Muscle of back (tissue), 11 donors: ENCODE measurements around the gene NELFB. TPM values are rescaled to one million over a fixed set of nuclear protein-coding genes. Genes with fewer than 3 reads are reported as not detected.
"Not testable (repeated sequence)": the region's sequence is repeated elsewhere in the genome, so short reads cannot be mapped to it uniquely, and the experiment has no call there.

Source experiments
- DNase-seq, 3 donors: peaks; one replicate each; pipeline versions ENCODE4 v3.0.0 to v3.0.0-alpha.2; 2013
- polyA plus RNA-seq, 10 donors: library from polyadenylated mRNA; unstranded; fragments of 120-200 nt; gene quantifications; one replicate each; pipeline ENCODE4 v1.2.1, GENCODE V29; 2013; ENCODE audit not compliant: insufficient read length in 10 of 10

Gene NELFB
- polyA plus RNA-seq, 10 donors, result 39.3 to 55.4 (median 45.0) TPM

- DNase-seq, result no peak
These were observed 21.8 kb upstream of the NELFB start for GRCh38 chr9:137233143-137233980.

DNA sequence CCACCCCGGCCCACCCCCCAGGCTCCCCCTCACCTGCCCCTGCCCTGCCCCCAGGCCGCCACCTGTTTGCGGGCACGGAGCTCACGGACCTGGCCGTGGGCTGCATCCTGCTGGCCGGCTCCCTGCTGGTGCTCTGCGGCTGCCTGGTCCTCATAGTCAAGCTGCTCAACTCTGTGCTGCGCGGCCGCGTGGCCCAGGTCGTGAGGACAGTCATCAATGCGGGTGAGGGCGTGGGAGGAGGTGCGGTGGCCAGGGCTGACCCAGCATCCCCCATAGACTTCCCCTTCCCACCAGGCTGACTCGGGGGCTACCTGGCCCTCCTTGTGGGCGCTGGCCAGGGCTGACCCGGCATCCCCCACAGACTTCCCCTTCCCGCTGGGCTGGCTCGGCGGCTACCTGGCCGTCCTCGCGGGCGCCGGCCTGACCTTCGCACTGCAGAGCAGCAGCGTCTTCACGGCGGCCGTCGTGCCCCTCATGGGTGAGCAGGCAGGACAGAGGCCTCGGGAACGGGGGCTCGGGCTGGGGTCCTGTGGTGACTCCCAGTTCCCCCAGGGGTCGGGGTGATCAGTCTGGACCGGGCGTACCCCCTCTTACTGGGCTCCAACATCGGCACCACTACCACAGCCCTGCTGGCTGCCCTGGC, 21.0 kb upstream of the NELFB start:
- DNase-seq, result no peak

GRCh38 chr9:137234758-137235423, 20.2 kb upstream of the NELFB start:
- DNase-seq, result no peak

DNA sequence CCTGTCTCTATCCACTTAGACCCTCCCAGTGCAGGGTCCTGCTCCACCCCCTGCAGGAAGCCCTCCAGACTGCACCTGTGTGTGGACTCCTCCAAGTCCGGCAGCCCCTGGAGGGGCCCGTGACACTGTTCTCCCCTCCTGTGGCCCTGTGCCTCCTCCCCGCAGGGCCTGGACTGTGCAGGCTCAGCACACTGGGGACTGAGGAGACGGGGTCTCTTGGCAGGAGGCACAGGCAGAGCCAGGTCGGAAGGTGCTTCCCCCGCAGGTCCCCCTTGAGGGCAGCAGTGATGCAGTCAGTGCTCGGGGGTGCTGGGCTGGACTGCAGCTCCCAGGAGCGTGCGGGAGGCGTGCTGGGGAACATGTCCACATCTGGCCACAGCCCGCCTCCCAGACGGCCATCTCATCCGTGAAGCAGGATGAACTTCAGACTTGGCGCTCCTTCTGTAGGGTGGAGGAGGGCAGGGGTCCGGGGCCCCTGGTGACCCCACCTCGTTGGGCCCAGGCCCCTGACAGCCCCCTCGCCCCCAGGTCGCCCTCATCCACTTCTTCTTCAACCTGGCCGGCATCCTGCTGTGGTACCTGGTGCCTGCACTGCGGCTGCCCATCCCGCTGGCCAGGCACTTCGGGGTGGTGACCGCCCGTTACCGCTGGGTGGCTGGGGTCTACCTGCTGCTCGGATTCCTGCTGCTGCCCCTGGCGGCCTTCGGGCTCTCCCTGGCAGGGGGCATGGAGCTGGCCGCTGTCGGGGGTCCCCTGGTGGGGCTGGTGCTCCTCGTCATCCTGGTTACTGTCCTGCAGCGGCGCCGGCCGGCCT, 19.5 kb upstream of the NELFB start:
- DNase-seq, result no peak

DNA sequence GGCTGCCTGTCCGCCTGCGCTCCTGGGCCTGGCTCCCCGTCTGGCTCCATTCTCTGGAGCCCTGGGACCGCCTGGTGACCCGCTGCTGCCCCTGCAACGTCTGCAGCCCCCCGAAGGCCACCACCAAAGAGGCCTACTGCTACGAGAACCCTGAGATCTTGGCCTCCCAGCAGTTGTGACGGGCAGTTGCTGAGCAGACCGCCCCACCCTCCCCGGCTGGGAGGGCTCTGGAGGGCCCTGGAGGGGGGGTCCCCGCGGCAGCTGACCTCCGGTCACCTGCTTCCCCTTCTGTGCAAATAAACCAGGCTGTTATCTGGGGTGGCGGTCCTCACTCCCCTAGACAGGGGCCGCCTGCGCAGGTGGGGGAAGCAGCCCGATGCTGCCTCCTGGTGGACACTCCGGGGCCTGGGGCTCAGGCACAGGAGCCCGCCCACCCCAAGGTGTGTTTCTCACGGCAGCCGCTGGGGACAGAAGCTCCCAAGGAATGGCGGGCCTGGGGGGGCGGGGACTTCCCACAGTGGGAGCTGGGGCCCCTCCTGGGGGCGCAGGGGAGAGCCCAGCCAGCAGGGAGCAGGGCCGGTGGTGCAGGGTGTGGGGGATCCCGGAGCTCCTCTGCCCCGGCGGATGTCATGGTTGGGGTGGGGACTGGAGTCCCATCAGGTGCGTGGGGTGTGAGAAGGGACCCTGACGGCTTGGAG, 18.7 kb upstream of the NELFB start:
- peak; percentile 68 to 83 (median 77) for DNase-seq

- DNase-seq, result no peak
These were observed 18.1 kb upstream of the NELFB start for GRCh38 chr9:137236936-137237421.

DNA sequence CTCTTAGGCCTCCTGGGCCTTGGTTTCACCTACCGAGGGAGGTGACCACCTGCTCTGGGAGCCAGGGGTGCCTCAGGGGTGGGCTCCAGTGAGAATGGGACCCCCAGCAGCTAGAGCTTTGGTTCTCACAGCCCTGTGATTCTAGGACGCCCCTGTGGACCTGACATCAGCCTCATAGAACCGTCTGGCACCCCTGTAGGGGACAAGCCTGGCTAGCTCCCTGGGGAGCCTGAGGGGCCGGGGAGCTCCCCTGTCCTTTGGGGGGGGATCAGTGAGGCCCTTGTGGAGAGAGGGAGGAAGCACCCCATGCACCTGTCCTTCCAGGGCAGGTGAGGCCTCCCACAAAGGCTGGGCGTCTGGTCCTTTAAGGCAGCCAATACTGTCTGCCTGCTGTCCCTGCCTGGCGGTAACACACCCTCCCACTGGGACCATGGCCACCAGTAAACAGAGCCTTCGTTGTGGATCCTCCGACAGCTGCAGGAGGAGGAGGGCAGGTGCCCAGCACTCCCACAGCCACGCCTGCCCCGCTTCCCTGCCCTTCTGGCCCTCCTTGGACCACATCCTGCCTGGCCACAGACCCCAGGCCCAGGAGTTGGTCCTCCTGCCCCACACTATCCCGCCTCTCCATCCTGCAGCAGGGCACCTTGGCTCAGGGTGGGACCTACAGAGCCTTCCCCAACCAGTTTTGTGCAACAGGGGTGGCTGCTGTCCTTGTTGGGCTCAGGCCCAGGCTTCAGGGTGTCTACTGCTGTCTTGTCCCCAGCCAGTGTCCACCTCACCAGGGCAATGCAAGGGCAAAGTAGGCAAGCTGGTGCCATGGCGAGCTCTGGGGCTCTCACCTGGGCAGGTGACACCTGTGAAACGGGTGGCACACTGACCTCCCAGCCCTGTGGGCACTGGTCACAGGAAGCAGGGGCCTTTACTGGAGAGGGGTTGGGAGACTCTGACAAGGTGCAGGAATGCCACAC, 17.1 kb upstream of the NELFB start:
- DNase-seq, result peak in 2 of 3 donors; percentile 59 to 64

DNA sequence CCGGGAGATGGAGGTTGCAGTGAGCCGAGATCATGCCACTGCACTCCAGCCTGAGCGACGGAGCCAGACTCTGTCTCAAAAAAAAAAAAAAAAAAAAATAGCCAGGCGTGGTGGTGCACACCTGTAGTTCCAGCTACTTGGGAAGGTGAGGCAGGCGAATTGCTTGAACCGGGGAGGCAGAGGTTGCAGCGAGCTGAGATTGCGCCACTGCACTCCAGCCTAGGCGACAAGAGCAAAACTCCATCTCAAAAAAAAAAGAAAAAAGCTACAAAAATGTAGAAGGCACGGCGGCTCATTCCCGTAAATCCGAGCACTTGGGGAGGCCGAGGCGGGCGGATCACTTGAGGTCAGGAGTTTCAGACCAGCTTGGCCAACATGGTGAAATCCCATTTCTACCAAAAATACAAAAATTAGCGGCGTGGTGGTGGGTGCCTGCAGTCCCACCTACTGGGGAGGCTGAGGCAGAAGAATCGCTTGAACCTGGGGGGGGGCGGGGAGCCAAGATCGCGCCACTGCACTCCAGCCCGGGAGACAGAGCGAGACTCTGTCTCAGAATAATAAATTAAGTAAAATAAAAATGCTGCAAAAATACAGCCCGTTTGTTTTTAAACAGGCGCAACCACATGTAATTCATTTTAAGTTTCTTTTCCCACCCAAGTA, 15.5 kb upstream of the NELFB start:
- DNase-seq, result not testable (repeated sequence)

- DNase-seq, result peak in 2 of 3 donors; percentile 65 to 88
These were observed 14.7 kb upstream of the NELFB start for GRCh38 chr9:137240318-137240840.

GRCh38 chr9:137240841-137241489, 14.2 kb upstream of the NELFB start, which contains the start of gene TUBB4B:
TUBB4B (plus strand) TSS chr9:137241287; CDS start chr9:137241361, 74 bp downstream.
- DNase-seq, result peak; percentile 100

GRCh38 chr9:137241490-137242268, 13.4 kb upstream of the NELFB start:
- DNase-seq, result peak in 1 of 3 donors; percentile 54

DNA sequence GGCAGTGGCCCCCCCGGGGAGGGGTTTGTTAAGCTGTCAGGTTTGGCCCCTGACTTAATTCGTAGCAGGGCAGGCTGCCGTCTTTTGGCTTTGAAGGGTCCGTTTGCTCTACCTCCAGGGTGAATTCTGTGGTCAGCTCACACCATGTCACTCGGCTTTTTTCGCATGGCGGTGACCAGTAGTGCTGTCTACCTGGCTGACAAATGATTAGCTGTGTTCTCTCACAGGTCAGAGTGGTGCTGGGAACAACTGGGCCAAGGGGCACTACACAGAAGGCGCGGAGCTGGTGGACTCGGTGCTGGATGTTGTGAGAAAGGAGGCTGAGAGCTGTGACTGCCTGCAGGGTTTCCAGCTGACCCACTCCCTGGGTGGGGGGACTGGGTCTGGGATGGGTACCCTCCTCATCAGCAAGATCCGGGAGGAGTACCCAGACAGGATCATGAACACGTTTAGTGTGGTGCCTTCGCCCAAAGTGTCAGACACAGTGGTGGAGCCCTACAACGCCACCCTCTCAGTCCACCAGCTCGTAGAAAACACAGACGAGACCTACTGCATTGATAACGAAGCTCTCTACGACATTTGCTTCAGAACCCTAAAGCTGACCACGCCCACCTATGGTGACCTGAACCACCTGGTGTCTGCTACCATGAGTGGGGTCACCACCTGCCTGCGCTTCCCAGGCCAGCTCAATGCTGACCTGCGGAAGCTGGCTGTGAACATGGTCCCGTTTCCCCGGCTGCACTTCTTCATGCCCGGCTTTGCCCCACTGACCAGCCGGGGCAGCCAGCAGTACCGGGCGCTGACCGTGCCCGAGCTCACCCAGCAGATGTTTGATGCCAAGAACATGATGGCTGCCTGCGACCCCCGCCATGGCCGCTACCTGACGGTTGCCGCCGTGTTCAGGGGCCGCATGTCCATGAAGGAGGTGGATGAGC, 12.6 kb upstream of the NELFB start:
- DNase-seq, result no peak

GRCh38 chr9:137243266-137243625, 11.9 kb upstream of the NELFB start:
- not testable (repeated sequence) for DNase-seq

DNA sequence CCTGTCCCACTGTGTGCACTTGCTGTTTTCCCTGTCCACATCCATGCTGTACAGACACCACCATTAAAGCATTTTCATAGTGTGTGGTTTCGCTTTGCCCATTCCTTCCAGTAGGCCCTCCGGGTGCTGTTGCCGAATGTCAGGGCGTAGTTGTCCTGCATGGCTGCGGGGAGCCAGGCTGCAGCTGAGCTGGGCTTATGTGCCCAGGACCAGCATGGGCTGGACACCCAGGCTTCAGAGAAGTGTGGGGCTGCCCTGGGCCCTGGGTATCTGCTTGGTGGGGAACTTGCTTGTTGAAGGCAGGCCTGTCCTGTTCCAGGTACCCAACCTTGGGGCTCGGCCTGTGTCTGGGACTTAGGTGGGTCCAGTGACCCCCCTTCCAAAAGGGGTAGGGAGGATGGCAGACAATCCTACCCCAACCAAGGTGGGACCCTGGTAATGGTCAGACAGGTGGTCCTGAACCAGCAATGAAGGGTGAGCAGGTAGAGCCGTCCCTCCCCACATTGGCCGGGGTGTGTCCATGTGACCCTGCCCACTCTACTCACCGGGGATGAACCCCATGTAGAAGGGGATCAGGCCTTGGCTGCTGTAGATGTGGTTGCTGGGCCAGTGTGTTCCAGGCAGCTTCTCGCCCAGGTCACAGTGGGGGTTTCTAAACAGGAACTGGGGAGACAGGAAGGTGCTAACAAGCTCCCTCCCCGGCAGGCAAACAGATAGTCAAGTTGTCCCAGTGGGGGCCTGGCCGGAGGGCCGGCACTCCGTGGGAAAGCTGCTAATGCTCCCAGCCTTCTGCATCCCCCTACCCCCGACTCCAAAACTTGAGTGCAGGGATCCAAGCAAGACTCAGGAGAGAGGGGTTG, 11.3 kb upstream of the NELFB start:
- no peak for DNase-seq
